Epithelial cell of esophagus (primary cell): Measurements from ENCODE around the gene TNFRSF25.
A peak's percentile ranks its signal among the peaks of the same experiment; 100 is the strongest.

Source experiments
- DNase-seq: peaks from one replicate; pipeline ENCODE4 v3.0.0; 2010; ENCODE audit warnings: low read depth
- H3K4me3 ChIP-seq: 2 replicates; pipeline ENCODE4 v1.5.1; 2011; ENCODE audit warnings: mild to moderate bottlenecking, low read length, control low read depth
- TF ChIP-seq, protein P1 (sequence below): IDR thresholded peaks from 2 replicates; pipeline ENCODE4 v1.5.1; 2011; ENCODE audit warnings: low read depth, mild to moderate bottlenecking, low read length, control low read depth, inconsistent platforms; ENCODE audit not compliant: insufficient read depth; ENCODE audit errors: missing control alignments

The TNFRSF25 gene

DNA sequence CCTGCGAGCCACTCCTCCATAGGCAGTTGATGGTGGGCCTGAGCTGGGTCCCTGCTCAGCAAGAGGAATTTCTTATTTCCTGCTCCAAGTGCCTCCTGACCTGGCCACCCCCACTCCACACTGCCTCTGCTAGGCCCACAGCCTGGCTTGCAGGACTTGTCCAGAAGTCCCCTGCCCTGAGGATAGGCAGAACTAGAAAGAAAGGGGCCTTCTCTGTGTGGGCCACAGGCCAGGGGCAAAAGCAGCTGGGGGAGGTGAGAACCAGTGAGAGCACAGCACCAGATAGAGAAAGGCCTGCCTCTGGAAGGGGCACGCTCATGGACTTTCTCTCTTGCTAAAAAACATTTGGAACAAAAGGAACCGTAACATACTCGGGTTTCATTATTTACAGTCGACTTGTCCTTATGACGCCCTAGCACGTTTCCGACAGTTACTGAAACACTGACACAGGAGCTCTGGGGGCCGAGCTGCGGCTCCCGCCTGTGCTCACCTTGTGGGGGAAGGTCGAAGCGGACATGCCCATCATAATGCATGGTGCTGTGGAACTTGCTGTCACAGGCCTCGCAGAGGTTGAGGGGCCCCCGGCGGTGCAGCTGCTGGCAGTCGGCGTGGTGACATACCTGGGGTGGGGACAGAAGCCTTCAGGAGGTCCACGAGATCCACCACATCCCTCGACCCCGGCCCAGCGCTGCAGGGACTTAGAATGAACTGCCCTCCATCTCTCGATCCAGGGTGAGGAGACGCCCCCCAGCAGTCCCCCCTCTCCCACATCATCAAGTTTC, 11.3 kb upstream of the TNFRSF25 start:
- no peak overlapping the region for H3K4me3 ChIP-seq
- TF ChIP-seq, protein P1, sequence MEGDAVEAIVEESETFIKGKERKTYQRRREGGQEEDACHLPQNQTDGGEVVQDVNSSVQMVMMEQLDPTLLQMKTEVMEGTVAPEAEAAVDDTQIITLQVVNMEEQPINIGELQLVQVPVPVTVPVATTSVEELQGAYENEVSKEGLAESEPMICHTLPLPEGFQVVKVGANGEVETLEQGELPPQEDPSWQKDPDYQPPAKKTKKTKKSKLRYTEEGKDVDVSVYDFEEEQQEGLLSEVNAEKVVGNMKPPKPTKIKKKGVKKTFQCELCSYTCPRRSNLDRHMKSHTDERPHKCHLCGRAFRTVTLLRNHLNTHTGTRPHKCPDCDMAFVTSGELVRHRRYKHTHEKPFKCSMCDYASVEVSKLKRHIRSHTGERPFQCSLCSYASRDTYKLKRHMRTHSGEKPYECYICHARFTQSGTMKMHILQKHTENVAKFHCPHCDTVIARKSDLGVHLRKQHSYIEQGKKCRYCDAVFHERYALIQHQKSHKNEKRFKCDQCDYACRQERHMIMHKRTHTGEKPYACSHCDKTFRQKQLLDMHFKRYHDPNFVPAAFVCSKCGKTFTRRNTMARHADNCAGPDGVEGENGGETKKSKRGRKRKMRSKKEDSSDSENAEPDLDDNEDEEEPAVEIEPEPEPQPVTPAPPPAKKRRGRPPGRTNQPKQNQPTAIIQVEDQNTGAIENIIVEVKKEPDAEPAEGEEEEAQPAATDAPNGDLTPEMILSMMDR, result no peak
- DNase-seq, result no peak

DNA sequence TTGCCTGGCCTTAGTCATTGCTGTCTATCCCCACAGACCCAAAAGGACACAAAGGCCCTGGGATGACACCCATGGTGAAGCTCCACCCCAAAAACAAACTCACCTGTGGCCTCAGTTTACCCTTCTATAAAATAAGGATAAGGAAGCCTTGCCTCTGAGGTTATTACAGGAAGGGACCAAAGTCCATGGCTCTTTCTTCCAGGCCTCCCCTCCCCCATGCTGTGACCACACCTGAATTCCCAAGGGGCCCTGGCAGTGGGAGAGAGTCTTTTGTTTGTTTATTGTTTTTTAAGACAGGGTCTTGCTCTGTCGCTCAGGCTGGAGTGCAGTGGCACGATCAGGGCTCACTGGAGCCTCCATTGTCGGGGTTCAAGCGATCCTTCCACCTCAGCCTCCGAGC, 10.5 kb upstream of the TNFRSF25 start:
- H3K4me3 ChIP-seq, result no peak overlapping the region
- no peak for DNase-seq
- TF ChIP-seq, protein P1, result no peak

DNA sequence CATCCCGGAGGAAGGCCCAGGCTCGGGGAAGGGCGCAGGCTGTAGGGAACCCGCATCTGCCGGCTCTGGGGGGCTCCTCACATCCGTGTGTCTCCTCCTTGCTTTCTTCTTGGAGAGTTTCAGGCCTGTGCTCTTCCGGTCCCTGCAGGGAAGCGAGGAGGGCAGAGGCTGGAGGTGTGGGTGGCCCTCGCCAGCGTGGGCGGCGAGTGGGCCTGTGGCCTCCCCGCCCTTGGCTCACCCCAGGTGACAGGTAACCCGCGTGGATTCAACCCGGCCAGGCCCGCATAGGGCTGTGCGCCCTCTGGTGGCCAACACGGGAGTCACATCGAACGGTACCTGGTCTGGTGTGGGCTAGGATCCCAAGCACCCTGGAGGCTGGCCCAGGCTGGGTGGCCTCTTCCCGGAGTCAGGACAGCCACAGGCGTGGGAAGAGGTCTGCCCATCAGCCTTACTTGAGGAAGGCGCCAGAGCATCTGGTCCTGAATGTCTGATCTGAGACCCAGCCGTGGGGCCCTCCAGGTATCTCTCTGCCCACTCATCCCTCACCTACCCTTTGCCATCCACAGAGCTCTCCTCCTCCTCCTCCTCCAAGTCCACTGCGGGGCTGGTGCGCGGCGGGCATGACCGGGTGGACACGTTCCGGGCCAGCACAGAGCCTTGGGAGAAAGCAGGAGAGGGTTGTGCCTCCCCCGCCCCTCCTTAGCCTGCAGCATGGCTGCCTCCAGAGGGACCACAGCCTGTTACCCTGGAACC, 9.6 kb upstream of the TNFRSF25 start:
- DNase-seq, result peak; percentile 58
- H3K4me3 ChIP-seq, result no peak overlapping the region
- TF ChIP-seq, protein P1, result peak; percentile 88

DNA sequence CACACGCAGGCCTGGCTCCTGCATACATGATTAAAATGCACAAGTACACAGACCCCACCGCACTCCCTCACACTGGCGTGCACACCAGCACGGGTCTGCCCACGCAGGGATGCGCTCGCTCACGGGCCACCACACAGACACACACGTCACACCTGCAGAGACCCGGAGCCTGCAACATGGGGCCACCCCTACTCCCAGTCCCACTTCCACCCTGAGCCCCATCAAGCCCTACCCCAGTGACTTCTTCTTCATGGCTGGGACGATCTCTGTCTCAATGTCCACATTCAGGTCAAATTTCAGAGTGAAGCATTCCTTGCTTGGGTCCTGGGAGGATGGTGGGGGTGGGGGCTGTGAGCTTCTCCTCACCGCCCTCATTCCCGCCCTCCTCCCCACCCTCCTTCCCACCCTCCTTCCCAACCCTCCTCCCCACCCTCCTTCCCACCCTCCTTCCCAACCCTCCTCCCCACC, 8.9 kb upstream of the TNFRSF25 start:
- no peak for DNase-seq
- no peak overlapping the region for H3K4me3 ChIP-seq
- TF ChIP-seq, protein P1, result no peak

DNA sequence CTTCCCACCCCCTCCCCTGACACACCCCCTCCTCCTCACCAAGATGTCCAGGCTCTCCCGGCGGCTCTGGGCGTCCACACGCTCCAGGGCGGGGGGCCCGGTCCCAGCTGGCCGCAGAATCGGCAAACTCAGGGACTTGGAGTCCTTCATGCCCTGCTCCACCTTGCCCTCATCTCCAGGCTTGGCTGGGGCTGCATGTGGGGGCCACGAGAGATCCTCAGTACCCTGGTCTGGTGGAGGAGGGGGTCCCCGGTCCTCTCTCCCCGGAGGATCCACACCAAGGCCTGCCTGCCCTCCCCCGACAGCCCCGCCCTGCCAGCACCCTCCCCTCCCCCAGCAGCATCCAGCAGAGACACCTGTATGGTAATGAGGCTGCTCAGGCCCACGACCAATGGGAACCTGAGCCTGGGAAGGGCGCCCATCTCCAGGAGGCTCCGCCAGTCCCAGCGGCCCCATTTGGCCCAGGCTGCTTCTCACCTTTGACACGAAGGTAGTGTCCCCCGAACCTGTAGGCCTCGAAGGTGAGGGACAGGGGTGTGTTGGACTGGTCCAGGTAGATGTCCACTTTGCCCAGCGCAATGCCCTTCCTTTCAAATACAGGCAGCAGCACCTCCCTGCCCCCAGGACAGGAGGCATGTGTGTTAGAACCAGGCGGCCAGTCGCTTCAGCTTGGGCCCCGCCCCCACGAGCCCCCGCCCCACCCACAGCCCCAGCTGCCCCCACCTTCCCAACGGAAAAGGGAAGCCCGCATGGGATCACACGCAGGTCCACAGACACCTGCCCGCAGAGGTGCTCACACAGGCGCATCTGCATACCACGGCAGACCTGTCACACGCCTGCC, 8.2 kb upstream of the TNFRSF25 start:
- no peak for DNase-seq
- TF ChIP-seq, protein P1, result no peak
- H3K4me3 ChIP-seq, result no peak overlapping the region

DNA sequence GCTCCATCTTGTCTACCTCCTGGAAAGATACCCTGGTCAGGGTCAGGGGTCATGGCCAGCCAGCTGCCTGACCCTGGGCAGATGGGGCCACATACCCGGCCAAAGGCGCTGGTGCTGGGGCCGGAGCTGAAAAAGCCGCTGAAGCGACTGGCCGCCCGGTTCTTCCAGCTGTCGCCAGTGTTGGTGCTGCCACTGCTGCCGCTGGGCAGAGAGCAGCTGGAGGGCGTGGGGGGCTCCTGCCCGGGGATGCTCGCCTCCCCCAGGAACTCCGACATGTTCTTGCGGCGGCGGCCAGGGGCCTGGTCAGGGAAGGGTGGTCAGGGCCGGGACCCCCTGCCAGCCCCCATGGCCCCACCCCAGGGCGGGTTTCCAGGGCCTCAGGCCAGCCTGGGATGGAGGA, 7.2 kb upstream of the TNFRSF25 start:
- H3K4me3 ChIP-seq, result no peak overlapping the region
- TF ChIP-seq, protein P1, result no peak
- DNase-seq, result no peak
